ENCODE measurements around the gene ZRANB3. TPM values are rescaled to one million over a fixed set of nuclear protein-coding genes. Genes with fewer than 3 reads are reported as not detected.
A peak's percentile ranks its signal among the peaks of the same experiment; 100 is the strongest.

Gene ZRANB3
- total and polyA plus RNA-seq, 2 donors from 2014 or later, result 3.6 to 6.4 TPM

- H3K9ac ChIP-seq (ENCODE audit: low read length in 3 of 3), result no peak overlapping the region
- FAIRE-seq, result no peak
- intact Hi-C loops (cut with DNase I), result no loop called here
Observed at GRCh38 chr2:135475128-135475527, 55.9 kb downstream of the ZRANB3 start.

GRCh38 chr2:135473567-135473966 lies 57.5 kb downstream of the ZRANB3 start:
- Histone ChIP-seq H3K4me1 (ENCODE audit: control insufficient read depth in 2 of 3, insufficient read depth in 2 of 3, low read depth in 1 of 3, low read length in 3 of 3) (no peaks in the 10 kb centered on the region), H3K27me3 (ENCODE audit: control insufficient read depth, insufficient read depth, low read length) (no peaks in the 10 kb centered on the region), H3K36me3 (ENCODE audit: control insufficient read depth in 2 of 3, insufficient read depth in 3 of 3, low read length in 3 of 3) (no peaks in the 10 kb centered on the region), H3K9me3 (ENCODE audit: control insufficient read depth in 2 of 3, insufficient read depth in 1 of 3, low read length in 3 of 3) (no peaks in the 10 kb centered on the region), H3K9ac (ENCODE audit: low read length in 3 of 3) (no peak overlapping the region), H3K27ac (ENCODE audit: low read depth in 2 of 2, low read length in 2 of 2) (no peak overlapping the region), H3K4me3 (ENCODE audit: low read length in 3 of 3) (no peak overlapping the region)
- peak; percentile 26 for TF ChIP-seq CTCF (IDR thresholded peaks at IDR 0.05; ENCODE audit: borderline replicate concordance, extremely low read depth, insufficient read depth)
- DNase-seq, result peak in 1 of 5 donors; percentile 1
- intact Hi-C loops (cut with DNase I), result no loop called here
- FAIRE-seq, result no peak

More at GRCh38 chr2:135475128-135475527, 55.9 kb downstream of the ZRANB3 start:
- no peaks in the 10 kb centered on the region for H3K36me3 ChIP-seq (ENCODE audit: control insufficient read depth in 2 of 3, insufficient read depth in 3 of 3, low read length in 3 of 3)
- H3K27ac ChIP-seq (ENCODE audit: low read depth in 2 of 2, low read length in 2 of 2), result no peak overlapping the region
- TF ChIP-seq CTCF (IDR thresholded peaks at IDR 0.05; ENCODE audit: borderline replicate concordance, extremely low read depth, insufficient read depth), result no peak
- DNase-seq, result no peak
- H3K27me3 ChIP-seq (ENCODE audit: control insufficient read depth, insufficient read depth, low read length), result no peaks in the 10 kb centered on the region
- H3K4me1 ChIP-seq (ENCODE audit: control insufficient read depth in 2 of 3, insufficient read depth in 2 of 3, low read depth in 1 of 3, low read length in 3 of 3), result no peaks in the 10 kb centered on the region
- H3K4me3 ChIP-seq (ENCODE audit: low read length in 3 of 3), result no peak overlapping the region
- no peaks in the 10 kb centered on the region for H3K9me3 ChIP-seq (ENCODE audit: control insufficient read depth in 2 of 3, insufficient read depth in 1 of 3, low read length in 3 of 3)

- TF ChIP-seq CTCF (IDR thresholded peaks at IDR 0.05; ENCODE audit: borderline replicate concordance, extremely low read depth, insufficient read depth), result no peak
- Histone ChIP-seq H3K36me3 (ENCODE audit: control insufficient read depth in 2 of 3, insufficient read depth in 3 of 3, low read length in 3 of 3) (no peaks in the 10 kb centered on the region), H3K27me3 (ENCODE audit: control insufficient read depth, insufficient read depth, low read length) (no peaks in the 10 kb centered on the region), H3K27ac (ENCODE audit: low read depth in 2 of 2, low read length in 2 of 2) (no peak overlapping the region), H3K9ac (ENCODE audit: low read length in 3 of 3) (no peak overlapping the region), H3K4me1 (ENCODE audit: control insufficient read depth in 2 of 3, insufficient read depth in 2 of 3, low read depth in 1 of 3, low read length in 3 of 3) (no peaks in the 10 kb centered on the region), H3K4me3 (ENCODE audit: low read length in 3 of 3) (no peak overlapping the region), H3K9me3 (ENCODE audit: control insufficient read depth in 2 of 3, insufficient read depth in 1 of 3, low read length in 3 of 3) (no peaks in the 10 kb centered on the region)
- intact Hi-C loops (cut with DNase I), result no loop called here
- FAIRE-seq, result no peak
- no peak for DNase-seq
Observed at GRCh38 chr2:135471106-135471505, 59.9 kb downstream of the ZRANB3 start.

- H3K36me3 ChIP-seq (ENCODE audit: control insufficient read depth in 2 of 3, insufficient read depth in 3 of 3, low read length in 3 of 3), result no peaks in the 10 kb centered on the region
- no peak for TF ChIP-seq CTCF (IDR thresholded peaks at IDR 0.05; ENCODE audit: borderline replicate concordance, extremely low read depth, insufficient read depth)
- H3K27me3 ChIP-seq (ENCODE audit: control insufficient read depth, insufficient read depth, low read length), result no peaks in the 10 kb centered on the region
- no peak overlapping the region for H3K9ac ChIP-seq (ENCODE audit: low read length in 3 of 3)
- no peak for DNase-seq
- no peaks in the 10 kb centered on the region for H3K4me1 ChIP-seq (ENCODE audit: control insufficient read depth in 2 of 3, insufficient read depth in 2 of 3, low read depth in 1 of 3, low read length in 3 of 3)
- intact Hi-C loops (cut with DNase I), result no loop called here
- peaks cover 0 to 10% (median 4%) of the 10 kb centered on the region in 3 donors for H3K9me3 ChIP-seq (ENCODE audit: control insufficient read depth in 2 of 3, insufficient read depth in 1 of 3, low read length in 3 of 3)
- no peak for FAIRE-seq
- H3K27ac ChIP-seq (ENCODE audit: low read depth in 2 of 2, low read length in 2 of 2), result no peak overlapping the region
- H3K4me3 ChIP-seq (ENCODE audit: low read length in 3 of 3), result no peak overlapping the region
Observed at GRCh38 chr2:135457279-135457678, 73.7 kb downstream of the ZRANB3 start.
